HPDE6-E6E7 (cell line): ENCODE measurements around the gene OR13F1.
"Not testable (repeated sequence)": the region's sequence is repeated elsewhere in the genome, so short reads cannot be mapped to it uniquely, and the experiment has no call there.

Experiments
- DNase-seq: peaks from one replicate; pipeline ENCODE4 v3.0.0; 2011; ENCODE audit warnings: missing footprints; ENCODE audit errors: extremely low spot score

Gene OR13F1, protein sequence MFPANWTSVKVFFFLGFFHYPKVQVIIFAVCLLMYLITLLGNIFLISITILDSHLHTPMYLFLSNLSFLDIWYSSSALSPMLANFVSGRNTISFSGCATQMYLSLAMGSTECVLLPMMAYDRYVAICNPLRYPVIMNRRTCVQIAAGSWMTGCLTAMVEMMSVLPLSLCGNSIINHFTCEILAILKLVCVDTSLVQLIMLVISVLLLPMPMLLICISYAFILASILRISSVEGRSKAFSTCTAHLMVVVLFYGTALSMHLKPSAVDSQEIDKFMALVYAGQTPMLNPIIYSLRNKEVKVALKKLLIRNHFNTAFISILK

DNA sequence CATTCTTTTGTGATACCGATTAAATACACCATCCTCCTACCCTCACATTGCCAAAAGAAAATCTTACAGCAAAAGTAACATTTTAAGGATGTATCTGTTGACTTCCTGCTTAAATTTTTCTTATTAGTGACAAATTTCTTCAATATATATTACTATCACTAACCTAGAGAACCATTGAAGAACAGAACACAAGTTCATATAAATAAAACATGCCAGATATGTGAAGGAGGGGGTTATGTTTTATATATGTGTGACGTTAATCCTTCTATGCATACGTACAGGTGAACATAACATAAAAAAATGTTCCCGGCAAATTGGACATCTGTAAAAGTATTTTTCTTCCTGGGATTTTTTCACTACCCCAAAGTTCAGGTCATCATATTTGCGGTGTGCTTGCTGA lies at the start of gene OR13F1:
OR13F1 (plus strand) TSS at position 301 of the 400 bp plus-strand sequence; CDS start at position 301, 0 bp downstream.
- DNase-seq = no peak

DNA sequence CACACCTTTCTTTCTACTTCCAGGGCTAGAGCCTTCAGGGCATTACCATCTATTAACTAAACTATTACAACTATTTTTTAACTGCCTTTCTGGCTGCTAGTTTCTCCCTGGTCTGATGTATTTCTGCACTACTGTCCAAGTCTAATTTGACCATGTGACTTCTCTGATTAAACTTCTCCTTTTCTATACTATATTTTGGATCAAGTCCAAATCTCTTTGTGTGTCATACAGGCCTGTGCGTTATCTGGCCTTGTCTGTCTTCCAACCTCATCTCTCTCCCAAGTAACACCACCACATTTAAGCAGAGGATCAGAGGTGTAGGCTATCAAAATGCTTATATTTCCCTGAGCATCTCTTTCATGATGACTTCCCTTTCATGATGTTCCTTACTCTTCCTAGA lies 47.2 kb upstream of the OR13F1 start:
- DNase-seq = no peak

DNA sequence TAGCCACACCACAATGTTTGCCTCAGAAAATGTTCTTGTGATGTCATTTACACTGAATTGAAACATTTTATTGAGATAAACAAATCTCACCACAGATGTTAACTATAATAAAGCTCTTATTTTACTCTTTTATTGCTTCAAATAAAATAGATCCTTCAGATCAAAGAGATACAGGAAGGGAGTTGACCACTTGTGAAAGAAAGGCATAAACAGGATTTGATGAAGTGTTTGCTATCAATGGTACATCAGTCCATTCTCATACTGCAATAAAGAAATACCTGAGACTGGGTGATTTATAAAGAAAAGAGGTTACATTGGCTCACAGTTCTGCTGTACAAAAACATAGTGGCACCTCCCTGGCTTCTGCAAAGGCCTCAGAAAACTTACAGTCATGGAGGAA lies 40.2 kb upstream of the OR13F1 start:
- no peak for DNase-seq

DNA sequence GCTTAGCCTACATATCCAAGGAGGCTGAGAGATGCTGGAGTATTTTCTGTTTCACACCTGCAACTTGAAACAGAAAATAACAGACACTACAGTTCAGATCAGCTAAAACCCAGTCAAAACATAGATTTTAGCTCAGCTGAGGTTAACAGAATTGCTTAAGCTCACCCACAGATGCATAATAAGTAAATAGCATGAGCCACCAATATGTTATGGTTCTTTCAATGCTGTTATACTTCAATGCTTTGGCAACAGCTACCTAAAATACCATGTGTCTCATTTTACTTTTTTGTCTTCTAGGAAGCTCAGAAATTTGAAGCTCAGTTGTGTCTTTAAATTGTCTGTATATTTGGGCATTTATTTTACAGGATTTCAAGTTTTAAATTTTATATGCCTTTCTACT lies 35.8 kb upstream of the OR13F1 start:
- DNase-seq = no peak

DNA sequence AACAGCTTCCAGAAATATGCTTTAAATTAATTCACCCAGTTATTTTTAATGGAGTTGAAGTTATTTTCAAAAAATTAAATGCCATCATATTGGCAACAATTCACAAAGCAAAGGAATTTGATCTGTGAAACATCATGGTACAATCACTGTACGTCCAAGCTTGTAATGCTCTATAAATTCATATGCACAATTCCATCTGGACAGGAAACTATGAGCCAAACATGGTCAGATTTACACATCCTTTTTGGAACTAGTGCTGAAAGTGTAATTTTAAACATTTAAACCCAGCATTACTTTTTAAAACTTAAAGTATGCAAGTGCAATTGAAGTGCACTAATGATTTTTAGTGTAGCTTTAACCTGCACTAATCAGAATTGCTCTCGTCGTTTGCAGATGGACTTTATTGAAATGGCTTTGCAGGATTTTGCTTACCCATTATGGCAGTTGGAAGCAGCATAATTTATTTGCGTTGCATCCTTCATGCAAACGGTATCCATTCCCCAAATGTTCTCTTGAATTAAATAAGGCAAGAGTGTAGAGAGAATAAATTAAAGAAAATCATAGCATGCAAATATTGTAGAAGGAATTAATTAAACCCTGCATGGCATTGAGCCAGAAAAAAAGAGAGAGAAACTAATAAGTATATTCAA lies 21.0 kb upstream of the OR13F1 start:
- no peak for DNase-seq

DNA sequence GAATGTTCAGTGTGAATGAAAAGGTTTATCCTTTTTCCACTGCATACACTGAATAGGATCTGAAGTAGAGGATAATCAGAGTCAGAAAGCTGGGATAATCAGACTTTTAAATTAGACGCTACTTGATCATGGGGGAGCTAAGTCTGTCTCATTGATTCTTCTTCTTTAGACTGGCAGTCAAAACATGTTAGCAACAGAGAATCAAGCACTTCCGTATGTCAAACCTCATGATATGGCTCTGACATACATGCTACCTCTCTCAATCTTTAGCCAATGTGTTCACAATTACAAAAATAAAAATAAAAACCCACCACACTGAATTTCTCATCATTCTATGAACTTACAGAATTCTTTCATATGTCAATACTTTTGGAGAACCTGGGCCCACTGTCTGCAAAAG lies 19.0 kb upstream of the OR13F1 start:
- DNase-seq = no peak

DNA sequence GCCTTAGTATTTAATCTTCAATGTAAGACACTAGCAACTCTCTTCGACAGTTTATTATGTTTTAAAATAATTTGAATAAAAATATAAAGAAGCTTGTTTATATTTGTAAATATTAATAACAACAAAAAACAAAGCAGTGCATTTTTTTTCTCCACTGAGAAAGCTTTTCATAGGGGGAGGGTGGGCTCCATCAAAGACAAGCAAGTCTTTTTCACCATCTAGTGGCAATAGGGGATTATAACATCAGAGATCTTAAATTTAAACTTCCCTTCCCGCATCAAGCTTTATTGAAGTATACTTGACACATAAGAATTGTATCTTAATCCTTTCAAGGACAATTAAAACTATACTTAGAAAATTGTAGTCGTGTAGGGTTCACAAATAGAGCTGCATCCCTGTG lies 9.3 kb upstream of the OR13F1 start:
- no peak for DNase-seq

DNA sequence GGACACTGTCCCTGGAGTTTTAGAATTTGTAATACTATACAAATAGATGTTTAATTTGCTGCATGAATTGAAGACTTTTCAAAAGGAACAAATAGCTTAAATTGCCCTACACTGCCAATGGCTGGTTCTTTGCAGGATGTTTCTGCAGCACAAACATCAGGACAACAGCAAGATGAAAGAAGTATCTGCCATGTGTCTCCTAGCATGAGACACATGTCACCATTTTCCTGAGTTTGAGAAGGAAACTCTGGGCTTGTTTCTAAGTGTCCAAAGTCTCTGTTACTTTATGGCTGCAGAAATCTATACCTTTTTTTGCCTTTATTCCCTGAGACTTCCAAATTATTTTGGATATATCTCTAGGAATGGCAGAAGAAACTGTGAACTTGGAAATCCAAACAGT lies 623 bp upstream of the OR13F1 start:
- no peak for DNase-seq

DNA sequence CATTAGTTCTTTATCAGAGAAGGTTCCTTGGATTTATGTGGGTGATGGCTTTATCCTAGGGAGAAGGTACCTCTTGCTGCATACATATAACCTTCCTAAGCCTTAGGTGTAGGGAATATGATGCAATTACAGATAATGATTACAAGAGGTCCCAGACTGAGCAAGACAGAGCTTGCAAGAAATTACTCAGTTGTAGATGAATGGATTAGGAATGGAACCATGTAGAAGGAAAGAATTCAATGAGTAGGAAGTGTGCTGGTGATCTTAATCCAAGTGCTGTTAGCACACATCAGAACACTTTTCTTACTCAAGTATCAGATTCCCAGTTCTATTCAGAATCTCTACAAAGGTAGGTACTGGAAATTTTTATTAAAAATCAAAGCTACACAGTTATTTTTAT lies 2.5 kb downstream of the OR13F1 start:
- peak; percentile 54 for DNase-seq

DNA sequence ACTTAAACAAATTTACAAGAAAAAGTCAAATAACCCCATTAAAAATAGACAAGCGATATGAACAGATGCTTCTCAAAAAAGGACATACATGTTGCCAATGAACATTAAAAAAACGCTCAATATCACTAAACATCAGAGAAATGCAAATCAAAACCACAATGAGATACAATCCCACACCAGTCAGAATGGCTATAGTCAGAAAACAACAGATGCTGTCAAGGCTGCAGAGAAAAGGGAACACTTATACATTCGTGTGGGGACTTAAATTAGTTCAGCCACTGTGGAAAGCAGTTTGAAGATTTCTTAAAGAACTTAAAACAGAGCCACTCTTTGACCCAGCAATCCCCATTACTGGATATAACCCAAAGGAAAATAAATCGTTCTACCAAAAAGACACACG lies 10.8 kb downstream of the OR13F1 start:
- DNase-seq = no peak

DNA sequence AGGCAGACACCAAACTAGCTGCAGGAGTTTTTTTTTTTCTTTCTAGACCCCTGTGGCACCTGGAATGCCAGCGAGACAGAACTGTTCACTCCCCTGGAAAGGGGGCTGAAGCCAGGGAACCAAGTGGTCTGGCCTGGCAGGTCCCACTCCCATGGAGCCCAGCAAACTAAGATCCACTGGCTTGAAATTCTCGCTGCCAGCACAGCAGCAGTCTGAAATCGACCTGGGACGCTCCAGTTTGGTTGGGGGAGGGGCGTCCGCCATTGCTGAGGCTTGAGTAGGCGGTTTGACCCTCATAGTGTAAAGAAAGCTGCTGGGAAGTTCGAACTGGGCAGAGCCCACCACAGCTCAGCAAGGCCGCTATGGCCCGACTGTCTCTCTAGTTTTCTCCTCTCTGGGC lies 16.2 kb downstream of the OR13F1 start:
- DNase-seq = not testable (repeated sequence)

DNA sequence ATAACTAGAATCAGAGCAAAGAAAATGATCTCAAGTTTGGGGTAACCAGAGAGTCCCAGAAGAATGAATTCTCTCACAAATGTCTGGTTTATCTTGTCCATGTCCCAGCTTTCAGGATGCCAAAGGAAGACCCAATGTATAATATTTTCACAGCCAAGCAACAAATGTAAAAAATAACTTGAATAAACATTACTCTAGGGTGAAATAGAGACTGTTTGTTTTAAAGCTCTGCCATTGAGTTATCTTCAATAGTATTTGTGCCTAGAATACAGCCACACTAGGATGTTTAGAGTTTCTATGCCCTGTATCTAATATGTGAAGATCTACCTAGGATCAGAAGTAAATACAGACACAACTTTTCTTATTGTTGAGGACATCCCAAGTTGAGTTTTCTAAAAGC lies 23.0 kb downstream of the OR13F1 start, which contains the start of gene OR13C4:
OR13C4 (minus strand) TSS at position 101 of the 400 bp plus-strand sequence; CDS start at position 101, 0 bp downstream.
- no peak for DNase-seq

DNA sequence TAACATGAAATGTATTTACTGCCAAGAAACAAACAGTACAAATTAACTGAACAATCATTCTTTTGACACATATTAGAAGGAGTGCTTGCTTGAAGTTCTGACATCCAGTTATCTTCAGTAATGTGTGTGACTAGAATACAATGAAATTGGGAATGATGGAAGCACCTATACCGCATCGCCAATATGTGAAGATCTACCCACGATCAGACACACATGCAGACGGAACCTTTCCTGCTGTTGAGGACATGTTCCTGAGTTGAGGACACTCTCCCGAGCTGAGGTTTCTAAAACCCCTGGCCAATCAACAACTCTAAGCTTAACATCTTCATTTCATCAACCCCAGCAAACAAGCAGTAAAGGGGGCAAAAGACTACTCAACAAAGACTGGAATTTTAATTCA lies 32.7 kb downstream of the OR13F1 start, which contains the start of gene OR13C3:
OR13C3 (minus strand) TSS at position 101 of the 400 bp plus-strand sequence. CDS start 133 bp downstream, outside the sequence.
- DNase-seq = no peak

DNA sequence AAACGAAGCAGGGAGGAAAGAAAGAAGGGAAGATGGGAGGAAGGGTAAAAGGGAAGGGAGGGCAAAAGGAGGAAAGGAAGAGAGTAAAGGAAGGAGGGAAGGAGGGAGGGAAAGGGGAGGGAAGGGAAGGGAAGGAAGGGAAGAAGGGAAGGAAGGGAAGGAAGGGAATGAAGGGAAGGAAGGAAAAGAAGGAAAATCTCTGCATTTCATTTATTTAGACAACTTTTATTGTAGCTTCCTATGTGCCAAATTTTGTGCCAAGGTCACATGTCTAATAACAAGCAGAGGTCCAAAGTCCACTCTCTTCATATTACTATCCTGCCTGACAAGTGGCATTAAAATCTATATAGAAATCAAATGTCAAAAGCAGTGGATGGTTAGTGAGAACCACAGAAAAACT lies 35.2 kb downstream of the OR13F1 start:
- DNase-seq = no peak

DNA sequence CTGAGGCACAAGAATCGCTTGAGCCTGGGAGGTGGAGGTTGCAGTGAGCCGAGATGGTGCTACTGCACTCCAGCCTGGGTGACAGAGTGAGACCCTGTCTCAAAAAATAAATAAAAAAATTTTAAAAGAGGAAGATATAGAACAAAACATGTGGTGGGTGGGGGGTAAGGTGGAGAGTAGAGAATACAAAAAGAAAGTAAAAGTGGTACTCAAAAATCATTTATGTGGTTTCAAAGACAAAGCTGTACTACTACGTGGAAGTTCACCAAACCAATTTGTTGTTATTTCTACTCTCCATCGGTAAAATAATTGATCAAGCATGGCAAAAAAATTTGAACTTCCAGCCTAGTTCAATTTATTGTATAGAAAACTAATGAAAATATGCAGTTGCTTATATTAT lies 40.6 kb downstream of the OR13F1 start:
- DNase-seq = no peak

DNA sequence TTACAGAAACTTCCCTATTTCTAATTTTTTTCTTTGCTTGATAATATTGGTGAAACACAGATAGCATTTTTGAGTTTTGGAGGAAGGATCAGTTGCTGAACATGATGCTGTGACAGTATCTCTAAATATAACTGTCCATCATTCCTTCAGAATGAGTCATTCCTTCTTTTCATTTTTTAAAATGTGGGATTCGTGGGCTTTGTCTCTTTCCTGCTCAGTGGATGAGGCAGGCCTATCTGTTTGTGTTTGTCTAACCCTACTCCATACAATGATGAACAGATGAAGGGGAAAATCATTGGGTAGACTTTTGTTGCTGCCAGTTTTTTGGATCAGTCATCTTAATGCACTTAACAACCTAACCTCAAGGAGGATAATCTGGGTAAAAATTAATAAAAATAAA lies 49.2 kb downstream of the OR13F1 start:
- no peak for DNase-seq
